Liver (tissue), 9 donors: ENCODE measurements around the gene CLDN6. TPM values are rescaled to one million over a fixed set of nuclear protein-coding genes. Genes with fewer than 3 reads are reported as not detected.

Source experiments
- DNase-seq: peaks from one replicate; pipeline ENCODE4 v3.0.0-alpha.2; 2017; ENCODE audit warnings: low spot score
- H3K27ac ChIP-seq, 2 donors: one replicate each; pipeline ENCODE4 v1.7.0; 2013; ENCODE audit warnings: inconsistent platforms in 2 of 2, low read length in 2 of 2, control low read depth in 1 of 2, low read depth in 1 of 2, mild to moderate bottlenecking in 1 of 2
- H3K27me3 ChIP-seq, 4 donors: one replicate each; pipeline versions ENCODE4 v1.6.1 to v1.7.0; 2013; ENCODE audit warnings: low read length in 3 of 4, inconsistent platforms in 1 of 4, mild to moderate bottlenecking in 1 of 4, moderate library complexity in 1 of 4; ENCODE audit not compliant: control insufficient read depth in 4 of 4, insufficient read depth in 4 of 4
- H3K36me3 ChIP-seq, 4 donors: one replicate each; pipeline versions ENCODE4 v1.6.1 to v1.7.0; 2013; ENCODE audit warnings: low read length in 3 of 4, mild to moderate bottlenecking in 3 of 4, low read depth in 1 of 4, moderate library complexity in 1 of 4; ENCODE audit not compliant: control insufficient read depth in 4 of 4, insufficient read depth in 3 of 4
- H3K4me1 ChIP-seq, 4 donors: one replicate each; pipeline versions ENCODE4 v1.6.1 to v1.7.0; 2013; ENCODE audit warnings: low read length in 3 of 4, mild to moderate bottlenecking in 3 of 4, moderate library complexity in 1 of 4; ENCODE audit not compliant: control insufficient read depth in 4 of 4, insufficient read depth in 4 of 4
- H3K4me3 ChIP-seq, 3 donors: one replicate each; pipeline versions ENCODE4 v1.6.1 to v1.7.0; 2013; ENCODE audit warnings: low read length in 3 of 3, control low read depth in 1 of 3, low read depth in 1 of 3, mild to moderate bottlenecking in 1 of 3
- H3K9ac ChIP-seq, 2 donors: one replicate each; pipeline ENCODE4 v1.7.0; 2013; ENCODE audit warnings: low read length in 2 of 2, mild to moderate bottlenecking in 2 of 2, moderate library complexity in 2 of 2, control low read depth in 1 of 2, low read depth in 1 of 2
- H3K9me3 ChIP-seq, 4 donors: one replicate each; pipeline versions ENCODE4 v1.6.1 to v1.7.0; 2013; ENCODE audit warnings: low read length in 3 of 4; ENCODE audit not compliant: control insufficient read depth in 4 of 4
- EGR1 ChIP-seq, 2 donors: IDR thresholded peaks; 2 replicates each; pipeline ENCODE4 v1.6.1; 2016 to 2018; ENCODE audit warnings: antibody characterized with exemption in 2 of 2, low read depth in 2 of 2
- FOXA1 ChIP-seq: IDR thresholded peaks from 2 replicates; pipeline ENCODE4 v1.6.1; 2016; ENCODE audit warnings: antibody characterized with exemption
- FOXA2 ChIP-seq: IDR thresholded peaks from 2 replicates; pipeline ENCODE4 v1.6.1; 2016; ENCODE audit warnings: antibody characterized with exemption
- GABPA ChIP-seq, 2 donors: IDR thresholded peaks in 1 of 2; conservative IDR thresholded peaks in 1 of 2; 2 replicates each; pipeline ENCODE4 v1.6.1; 2016; ENCODE audit warnings: antibody characterized with exemption in 2 of 2, mild to moderate bottlenecking in 1 of 2, moderate library complexity in 1 of 2
- HNF4A ChIP-seq, 2 donors: conservative IDR thresholded peaks; 2 replicates each; pipeline ENCODE4 v1.6.1; 2016; ENCODE audit warnings: antibody characterized with exemption in 2 of 2, mild to moderate bottlenecking in 2 of 2
- HNF4G ChIP-seq: IDR thresholded peaks from 2 replicates; pipeline ENCODE4 v1.6.1; 2016; ENCODE audit warnings: antibody characterized with exemption
- JUND ChIP-seq, 2 donors: IDR thresholded peaks; 2 replicates each; pipeline ENCODE4 v1.6.1; 2016; ENCODE audit warnings: antibody characterized with exemption in 2 of 2
- RAD21 ChIP-seq, 2 donors: IDR thresholded peaks; 2 replicates each; pipeline ENCODE4 v1.6.1; 2016; ENCODE audit warnings: antibody characterized with exemption in 2 of 2, mild to moderate bottlenecking in 2 of 2
- RXRA ChIP-seq, 2 donors: IDR thresholded peaks; 2 replicates each; pipeline ENCODE4 v1.6.1; 2017 to 2018; ENCODE audit warnings: antibody characterized with exemption in 2 of 2, mild to moderate bottlenecking in 1 of 2
- SP1 ChIP-seq: IDR thresholded peaks from 2 replicates; pipeline ENCODE4 v1.6.1; 2018; ENCODE audit warnings: antibody characterized with exemption, mild to moderate bottlenecking
- WGBS: extraction: QIAGEN DNeasy Blood & Tissue Kit; methylation state at CpG from one replicate; pipeline ENCODE4 v1.1.7; 2013; 5-methylcytosine and 5-hydroxymethylcytosine counted together
- polyA plus RNA-seq, 2 donors: library from polyadenylated mRNA; stranded (reverse) in 1 of 2; unstranded in 1 of 2; fragments of 200-250 nt in 1 of 2; fragments of >200 nt in 1 of 2; fragmentation: Nextera tagmentation in 1 of 2; extraction: Ambion mirVana in 1 of 2; gene quantifications; one replicate each; pipeline versions ENCODE4 v1.2.1 to v1.2.3, GENCODE V29; 2013 to 2015
- total RNA-seq, 2 donors: library from RNA; depleted of rRNA; stranded (reverse); fragments of >200 nt; gene quantifications; one replicate each; pipeline ENCODE4 v1.2.3, GENCODE V29; 2014
- TF ChIP-seq, protein P1 (sequence below): IDR thresholded peaks from 2 replicates; pipeline ENCODE4 v1.6.1; 2016; ENCODE audit warnings: antibody characterized with exemption
- TF ChIP-seq, protein P2 (sequence below): fragments of 150-350 bp; IDR thresholded peaks from 2 replicates; pipeline ENCODE4 v1.5.1; 2017; ENCODE audit warnings: improper control_type of control experiment, low read depth, low read length; ENCODE audit not compliant: missing input control
- TF ChIP-seq, protein P3 (sequence below): IDR thresholded peaks from 2 replicates; pipeline ENCODE4 v1.6.1; 2016; ENCODE audit warnings: antibody characterized with exemption, mild to moderate bottlenecking
- TF ChIP-seq, protein P4 (sequence below): IDR thresholded peaks from 2 replicates; pipeline ENCODE4 v1.6.1; 2016; ENCODE audit warnings: antibody characterized with exemption
- TF ChIP-seq, protein P5 (sequence below): IDR thresholded peaks from 2 replicates; pipeline ENCODE4 v1.6.1; 2016; ENCODE audit warnings: antibody characterized with exemption
- donor health status: healthy.
- donor health status: healthy.
- donor health status: healthy.
- donor health status: healthy.
- donor health status: healthy.

Gene CLDN6
- total and polyA plus RNA-seq, 4 donors: 0.75 TPM; not detected in 3

DNA sequence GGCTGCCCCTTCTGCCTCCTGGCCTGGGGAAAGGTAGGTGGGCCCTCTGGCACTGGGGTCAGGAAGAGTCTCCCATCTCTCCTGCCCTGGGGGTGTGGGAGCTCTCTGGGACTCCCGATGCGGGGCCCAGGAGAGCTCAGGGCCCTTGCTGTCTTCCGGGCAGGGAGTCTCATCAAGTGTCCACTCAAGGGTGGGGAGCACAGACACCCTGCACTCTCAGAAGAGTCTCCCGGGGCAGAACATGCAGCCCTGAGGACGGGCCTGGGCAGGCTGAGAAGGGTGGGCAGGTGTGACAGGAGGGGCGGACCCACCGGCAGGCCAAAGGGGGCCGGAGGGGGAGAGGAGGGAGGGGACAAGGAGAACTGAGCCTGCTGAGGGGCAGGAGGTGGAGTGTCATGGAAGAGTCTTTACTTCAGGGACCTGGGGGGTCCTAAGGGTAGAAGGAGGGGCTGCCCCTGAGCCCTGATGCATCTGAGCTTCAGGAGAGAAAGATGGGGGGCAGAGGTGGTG, 29.3 kb downstream of the CLDN6 start:
- 84% methylated on average over 8 of the region's 8 CpGs for WGBS

DNA sequence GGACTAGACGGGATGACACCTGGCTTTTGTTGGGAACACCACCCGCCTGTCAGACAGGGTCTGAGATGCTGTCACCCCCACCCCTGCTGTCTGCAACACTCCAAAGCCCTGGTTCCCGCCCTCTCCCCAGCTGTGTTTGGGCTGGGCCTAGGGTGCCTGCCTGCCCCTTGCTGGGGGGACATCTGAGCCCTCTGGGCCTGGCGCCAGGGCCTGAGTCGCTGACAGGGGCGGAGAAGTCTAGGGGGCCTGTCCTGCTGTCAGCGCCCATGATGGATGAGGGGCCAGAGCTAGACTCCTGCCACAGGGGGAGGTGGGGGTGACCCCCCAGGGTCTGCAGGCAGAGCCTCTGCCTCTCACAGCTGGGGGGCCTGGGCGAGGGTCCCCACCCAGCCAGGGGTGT, 30.1 kb downstream of the CLDN6 start:
- H3K9me3 ChIP-seq: no peaks in the 10 kb centered on the region
- H3K36me3 ChIP-seq: no peaks in the 10 kb centered on the region
- H3K27me3 ChIP-seq: no peaks in the 10 kb centered on the region
- no peak overlapping the region for H3K4me3 ChIP-seq
- no peak for DNase-seq
- 84% methylated on average over 8 of the region's 8 CpGs for WGBS
- peaks cover 0 to 17% (median 9%) of the 10 kb centered on the region in 4 donors for H3K4me1 ChIP-seq
- no peak overlapping the region for H3K27ac ChIP-seq
- no peak overlapping the region for H3K9ac ChIP-seq
- TF ChIP-seq FOXA2: no peak
- TF ChIP-seq, protein P1, sequence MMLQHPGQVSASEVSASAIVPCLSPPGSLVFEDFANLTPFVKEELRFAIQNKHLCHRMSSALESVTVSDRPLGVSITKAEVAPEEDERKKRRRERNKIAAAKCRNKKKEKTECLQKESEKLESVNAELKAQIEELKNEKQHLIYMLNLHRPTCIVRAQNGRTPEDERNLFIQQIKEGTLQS: no peak
- TF ChIP-seq, protein P2, sequence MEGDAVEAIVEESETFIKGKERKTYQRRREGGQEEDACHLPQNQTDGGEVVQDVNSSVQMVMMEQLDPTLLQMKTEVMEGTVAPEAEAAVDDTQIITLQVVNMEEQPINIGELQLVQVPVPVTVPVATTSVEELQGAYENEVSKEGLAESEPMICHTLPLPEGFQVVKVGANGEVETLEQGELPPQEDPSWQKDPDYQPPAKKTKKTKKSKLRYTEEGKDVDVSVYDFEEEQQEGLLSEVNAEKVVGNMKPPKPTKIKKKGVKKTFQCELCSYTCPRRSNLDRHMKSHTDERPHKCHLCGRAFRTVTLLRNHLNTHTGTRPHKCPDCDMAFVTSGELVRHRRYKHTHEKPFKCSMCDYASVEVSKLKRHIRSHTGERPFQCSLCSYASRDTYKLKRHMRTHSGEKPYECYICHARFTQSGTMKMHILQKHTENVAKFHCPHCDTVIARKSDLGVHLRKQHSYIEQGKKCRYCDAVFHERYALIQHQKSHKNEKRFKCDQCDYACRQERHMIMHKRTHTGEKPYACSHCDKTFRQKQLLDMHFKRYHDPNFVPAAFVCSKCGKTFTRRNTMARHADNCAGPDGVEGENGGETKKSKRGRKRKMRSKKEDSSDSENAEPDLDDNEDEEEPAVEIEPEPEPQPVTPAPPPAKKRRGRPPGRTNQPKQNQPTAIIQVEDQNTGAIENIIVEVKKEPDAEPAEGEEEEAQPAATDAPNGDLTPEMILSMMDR: no peak

More for the DNA sequence above, 29.3 kb downstream of the CLDN6 start:
- Histone ChIP-seq H3K9ac (no peak overlapping the region), H3K27ac (no peak overlapping the region), H3K4me3 (no peak overlapping the region), H3K36me3 (no peaks in the 10 kb centered on the region), H3K27me3 (no peaks in the 10 kb centered on the region), H3K4me1 (peaks cover 0 to 17% (median 9%) of the 10 kb centered on the region in 4 donors), H3K9me3 (no peaks in the 10 kb centered on the region)
- no peak for DNase-seq
- TF ChIP-seq RXRA (IDR thresholded peaks at IDR 0.05): no peak
- TF ChIP-seq FOXA2: no peak

DNA sequence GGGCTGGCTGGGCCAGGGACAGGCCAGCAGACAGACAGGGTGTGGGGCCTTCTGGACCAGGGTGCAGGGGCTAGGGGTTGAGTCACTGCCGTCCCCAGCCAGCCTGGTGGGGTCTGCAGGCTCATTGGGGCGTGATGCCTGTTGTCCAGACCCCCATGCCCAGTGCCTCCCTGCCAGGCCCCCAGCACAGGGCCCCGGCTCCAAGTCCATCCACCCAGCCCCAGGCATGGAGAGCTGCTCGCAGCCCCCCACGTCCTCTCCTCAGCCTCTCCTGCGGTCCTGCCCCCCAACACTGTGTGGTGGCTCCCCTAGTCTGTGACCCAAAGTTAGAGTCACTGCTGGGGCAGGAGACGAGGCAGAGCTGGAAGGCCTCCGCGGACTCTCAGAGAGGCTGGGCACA, 30.7 kb downstream of the CLDN6 start:
- no peak overlapping the region for H3K9ac ChIP-seq
- H3K9me3 ChIP-seq: no peaks in the 10 kb centered on the region
- H3K4me3 ChIP-seq: no peak overlapping the region
- TF ChIP-seq SP1 (no peak), RXRA (IDR thresholded peaks at IDR 0.05) (no peak), JUND (IDR thresholded peaks at IDR 0.05) (no peak), GABPA (IDR thresholded peaks at IDR 0.05 in 1 of 2, conservative IDR thresholded peaks at IDR 0.05 in 1 of 2) (no peak), HNF4G (no peak), EGR1 (IDR thresholded peaks at IDR 0.05; ENCODE audit: low read depth in 2 of 2) (no peak), HNF4A (conservative IDR thresholded peaks at IDR 0.05) (no peak), FOXA1 (no peak), FOXA2 (no peak), RAD21 (IDR thresholded peaks at IDR 0.05) (no peak)
- TF ChIP-seq, protein P3, sequence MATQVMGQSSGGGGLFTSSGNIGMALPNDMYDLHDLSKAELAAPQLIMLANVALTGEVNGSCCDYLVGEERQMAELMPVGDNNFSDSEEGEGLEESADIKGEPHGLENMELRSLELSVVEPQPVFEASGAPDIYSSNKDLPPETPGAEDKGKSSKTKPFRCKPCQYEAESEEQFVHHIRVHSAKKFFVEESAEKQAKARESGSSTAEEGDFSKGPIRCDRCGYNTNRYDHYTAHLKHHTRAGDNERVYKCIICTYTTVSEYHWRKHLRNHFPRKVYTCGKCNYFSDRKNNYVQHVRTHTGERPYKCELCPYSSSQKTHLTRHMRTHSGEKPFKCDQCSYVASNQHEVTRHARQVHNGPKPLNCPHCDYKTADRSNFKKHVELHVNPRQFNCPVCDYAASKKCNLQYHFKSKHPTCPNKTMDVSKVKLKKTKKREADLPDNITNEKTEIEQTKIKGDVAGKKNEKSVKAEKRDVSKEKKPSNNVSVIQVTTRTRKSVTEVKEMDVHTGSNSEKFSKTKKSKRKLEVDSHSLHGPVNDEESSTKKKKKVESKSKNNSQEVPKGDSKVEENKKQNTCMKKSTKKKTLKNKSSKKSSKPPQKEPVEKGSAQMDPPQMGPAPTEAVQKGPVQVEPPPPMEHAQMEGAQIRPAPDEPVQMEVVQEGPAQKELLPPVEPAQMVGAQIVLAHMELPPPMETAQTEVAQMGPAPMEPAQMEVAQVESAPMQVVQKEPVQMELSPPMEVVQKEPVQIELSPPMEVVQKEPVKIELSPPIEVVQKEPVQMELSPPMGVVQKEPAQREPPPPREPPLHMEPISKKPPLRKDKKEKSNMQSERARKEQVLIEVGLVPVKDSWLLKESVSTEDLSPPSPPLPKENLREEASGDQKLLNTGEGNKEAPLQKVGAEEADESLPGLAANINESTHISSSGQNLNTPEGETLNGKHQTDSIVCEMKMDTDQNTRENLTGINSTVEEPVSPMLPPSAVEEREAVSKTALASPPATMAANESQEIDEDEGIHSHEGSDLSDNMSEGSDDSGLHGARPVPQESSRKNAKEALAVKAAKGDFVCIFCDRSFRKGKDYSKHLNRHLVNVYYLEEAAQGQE: no peak
- TF ChIP-seq, protein P4, sequence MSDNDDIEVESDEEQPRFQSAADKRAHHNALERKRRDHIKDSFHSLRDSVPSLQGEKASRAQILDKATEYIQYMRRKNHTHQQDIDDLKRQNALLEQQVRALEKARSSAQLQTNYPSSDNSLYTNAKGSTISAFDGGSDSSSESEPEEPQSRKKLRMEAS: no peak
- TF ChIP-seq, protein P1: no peak
- TF ChIP-seq, protein P5, sequence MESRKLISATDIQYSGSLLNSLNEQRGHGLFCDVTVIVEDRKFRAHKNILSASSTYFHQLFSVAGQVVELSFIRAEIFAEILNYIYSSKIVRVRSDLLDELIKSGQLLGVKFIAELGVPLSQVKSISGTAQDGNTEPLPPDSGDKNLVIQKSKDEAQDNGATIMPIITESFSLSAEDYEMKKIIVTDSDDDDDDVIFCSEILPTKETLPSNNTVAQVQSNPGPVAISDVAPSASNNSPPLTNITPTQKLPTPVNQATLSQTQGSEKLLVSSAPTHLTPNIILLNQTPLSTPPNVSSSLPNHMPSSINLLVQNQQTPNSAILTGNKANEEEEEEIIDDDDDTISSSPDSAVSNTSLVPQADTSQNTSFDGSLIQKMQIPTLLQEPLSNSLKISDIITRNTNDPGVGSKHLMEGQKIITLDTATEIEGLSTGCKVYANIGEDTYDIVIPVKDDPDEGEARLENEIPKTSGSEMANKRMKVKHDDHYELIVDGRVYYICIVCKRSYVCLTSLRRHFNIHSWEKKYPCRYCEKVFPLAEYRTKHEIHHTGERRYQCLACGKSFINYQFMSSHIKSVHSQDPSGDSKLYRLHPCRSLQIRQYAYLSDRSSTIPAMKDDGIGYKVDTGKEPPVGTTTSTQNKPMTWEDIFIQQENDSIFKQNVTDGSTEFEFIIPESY: no peak
- TF ChIP-seq, protein P2: no peak
- H3K27me3 ChIP-seq: no peaks in the 10 kb centered on the region
- H3K4me1 ChIP-seq: peaks cover 0 to 17% (median 9%) of the 10 kb centered on the region in 4 donors
- 92% methylated on average over 9 of the region's 9 CpGs for WGBS
- no peak for DNase-seq
- no peak overlapping the region for H3K27ac ChIP-seq
- no peaks in the 10 kb centered on the region for H3K36me3 ChIP-seq
